Right lobe of liver (tissue), 6 donors: ENCODE data around the gene BLZF1. TPM values are rescaled to one million over a fixed set of nuclear protein-coding genes. Genes with fewer than 3 reads are reported as not detected.
"Not testable (repeated sequence)": the region's sequence is repeated elsewhere in the genome, so short reads cannot be mapped to it uniquely, and the experiment has no call there.

Experiments
- ATAC-seq, 4 donors: fragments of 200-7000 bp; cut with Tn5 transposase; one replicate each; pipeline ENCODE4 v1.9.1; 2020; ENCODE audit warnings: mild to moderate bottlenecking in 4 of 4, moderate library complexity in 4 of 4
- DNase-seq, 3 donors: peaks; one replicate each; pipeline ENCODE4 v3.0.0-alpha.2; 2020
- H3K27ac ChIP-seq, 3 donors: fragments of 200-600 bp; one replicate each; pipeline ENCODE4 v1.8.0; 2022
- H3K27me3 ChIP-seq, 2 donors: fragments of 200-600 bp; one replicate each; pipeline ENCODE4 v1.8.0; 2022
- H3K36me3 ChIP-seq, 4 donors: fragments of 200-600 bp; sonication (generic) in 1 of 4; one replicate each; pipeline versions ENCODE4 v1.5.1 to v1.8.0; 2017 to 2022; ENCODE audit warnings: control low read depth in 1 of 4
- H3K4me1 ChIP-seq, 4 donors: fragments of 200-600 bp; sonication (generic) in 1 of 4; one replicate each; pipeline versions ENCODE4 v1.5.1 to v1.8.0; 2017 to 2022; ENCODE audit warnings: control low read depth in 1 of 4
- H3K4me3 ChIP-seq, 3 donors: fragments of 200-600 bp; one replicate each; pipeline ENCODE4 v1.8.0; 2022
- H3K9me3 ChIP-seq, 4 donors: fragments of 200-600 bp; sonication (generic) in 1 of 4; one replicate each; pipeline versions ENCODE4 v1.5.1 to v1.8.0; 2017 to 2022; ENCODE audit warnings: control low read depth in 1 of 4
- POLR2A ChIP-seq: fragments of 450-650 bp; IDR thresholded peaks from one replicate; pipeline ENCODE4 v1.6.1; 2017; ENCODE audit warnings: antibody characterized with exemption, mild to moderate bottlenecking
- WGBS: methylation state at CpG from one replicate; pipeline ENCODE4 v1.1.6; 2018; ENCODE audit warnings: low coverage, low lambda C conversion rate; ENCODE audit not compliant: insufficient coverage; ENCODE audit errors: missing lambda C conversion rate; 5-methylcytosine and 5-hydroxymethylcytosine counted together
- intact Hi-C, 2 donors: fragments of 100-400 bp; cut with DNase I; formaldehyde crosslinking; loops; one replicate each; pipeline versions ENCODE4 v1.11.2 to v1.14.1; 2022
- total RNA-seq, 6 experiments: library from RNA; depleted of rRNA in 2 of 6; stranded (reverse); fragments of >200 nt in 2 of 6; fragmentation: NEBNext Ultra II Directional in 3 of 6; extraction: Animal tissue kit (Norgen Biotek cat#: 25700) in 3 of 6; gene quantifications; one replicate each; pipeline versions ENCODE4 v1.1.0 to v1.2.4, GENCODE V29; 2016 to 2023
- TF ChIP-seq, protein P1 (sequence below), 4 donors: fragments of 200-600 bp in 3 of 4; fragments of 450-650 bp in 1 of 4; IDR thresholded peaks; one replicate each; pipeline versions ENCODE4 v1.5.1 to v1.8.0; 2016 to 2022; ENCODE audit warnings: antibody characterized with exemption in 4 of 4, mild to moderate bottlenecking in 2 of 4
- donor health status: DM: no; HTN: yes; CAD: no.
- donor health status: DM: no; HTN: no; CAD: no.
- donor health status: DM: no; HTN: no; CAD: no.
- donor health status: DM: no; HTN: yes; CAD: no.
- donor health status: DM: no; HTN: yes; CAD: no.

BLZF1 gene
- total RNA-seq, 6 experiments from 2014 or later, result 8.2 to 13.2 (median 10.1) TPM

DNA sequence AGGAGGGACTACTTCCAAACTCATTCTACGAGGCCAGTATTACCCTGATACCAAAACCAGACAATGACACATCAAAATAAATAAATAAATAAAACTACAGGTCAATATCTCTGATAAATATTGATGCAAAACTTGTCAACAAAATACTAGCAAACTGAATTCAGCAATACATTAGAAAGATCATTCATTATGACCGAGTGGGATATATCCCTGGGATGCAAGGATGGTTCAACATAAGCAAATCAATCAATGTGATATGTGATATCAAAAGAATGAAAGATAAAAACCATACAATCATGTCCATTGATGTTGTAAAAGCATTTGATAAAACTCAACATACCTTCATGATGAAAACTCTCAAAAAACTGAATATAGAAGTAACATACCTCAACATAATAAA lies 37.1 kb upstream of the BLZF1 start:
- 86% methylated on average over 2 of the region's 2 CpGs for WGBS
- DNase-seq (no peak), ATAC-seq (no peak)
- no peaks in the 10 kb centered on the region for H3K36me3 ChIP-seq
- H3K27ac ChIP-seq, result no peak overlapping the region
- intact Hi-C loops, result no loop called here
- H3K4me1 ChIP-seq, result no peaks in the 10 kb centered on the region
- H3K4me3 ChIP-seq, result no peak overlapping the region
- H3K9me3 ChIP-seq, result no peaks in the 10 kb centered on the region
- TF ChIP-seq, protein P1, sequence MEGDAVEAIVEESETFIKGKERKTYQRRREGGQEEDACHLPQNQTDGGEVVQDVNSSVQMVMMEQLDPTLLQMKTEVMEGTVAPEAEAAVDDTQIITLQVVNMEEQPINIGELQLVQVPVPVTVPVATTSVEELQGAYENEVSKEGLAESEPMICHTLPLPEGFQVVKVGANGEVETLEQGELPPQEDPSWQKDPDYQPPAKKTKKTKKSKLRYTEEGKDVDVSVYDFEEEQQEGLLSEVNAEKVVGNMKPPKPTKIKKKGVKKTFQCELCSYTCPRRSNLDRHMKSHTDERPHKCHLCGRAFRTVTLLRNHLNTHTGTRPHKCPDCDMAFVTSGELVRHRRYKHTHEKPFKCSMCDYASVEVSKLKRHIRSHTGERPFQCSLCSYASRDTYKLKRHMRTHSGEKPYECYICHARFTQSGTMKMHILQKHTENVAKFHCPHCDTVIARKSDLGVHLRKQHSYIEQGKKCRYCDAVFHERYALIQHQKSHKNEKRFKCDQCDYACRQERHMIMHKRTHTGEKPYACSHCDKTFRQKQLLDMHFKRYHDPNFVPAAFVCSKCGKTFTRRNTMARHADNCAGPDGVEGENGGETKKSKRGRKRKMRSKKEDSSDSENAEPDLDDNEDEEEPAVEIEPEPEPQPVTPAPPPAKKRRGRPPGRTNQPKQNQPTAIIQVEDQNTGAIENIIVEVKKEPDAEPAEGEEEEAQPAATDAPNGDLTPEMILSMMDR (IDR thresholded peaks at IDR 0.05), result no peak
- TF ChIP-seq POLR2A, result no peak
- H3K27me3 ChIP-seq, result no peaks in the 10 kb centered on the region

DNA sequence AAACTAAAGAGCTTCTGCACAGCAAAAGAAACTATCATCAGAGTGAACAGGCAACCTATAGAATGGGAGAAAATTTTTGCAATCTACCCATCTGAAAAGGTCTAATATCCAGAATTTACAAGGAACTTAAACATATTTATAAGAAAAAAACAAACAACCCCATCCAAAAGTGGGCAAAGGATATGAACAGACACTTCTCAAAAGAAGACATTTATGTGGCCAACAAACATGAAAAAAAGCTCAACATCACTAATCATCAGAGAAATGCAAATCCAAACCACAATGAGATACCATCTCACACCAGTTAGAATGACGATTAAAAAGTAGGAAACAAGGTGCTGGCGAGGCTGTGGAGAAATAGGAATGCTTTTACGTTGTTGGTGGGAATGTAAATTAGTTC lies 33.3 kb upstream of the BLZF1 start:
- H3K36me3 ChIP-seq, H3K27ac ChIP-seq, H3K27me3 ChIP-seq, intact Hi-C loops, H3K4me3 ChIP-seq, DNase-seq, ATAC-seq, H3K9me3 ChIP-seq, H3K4me1 ChIP-seq: not testable (repeated sequence)
- 100% methylated on average over 2 of the region's 3 CpGs for WGBS

DNA sequence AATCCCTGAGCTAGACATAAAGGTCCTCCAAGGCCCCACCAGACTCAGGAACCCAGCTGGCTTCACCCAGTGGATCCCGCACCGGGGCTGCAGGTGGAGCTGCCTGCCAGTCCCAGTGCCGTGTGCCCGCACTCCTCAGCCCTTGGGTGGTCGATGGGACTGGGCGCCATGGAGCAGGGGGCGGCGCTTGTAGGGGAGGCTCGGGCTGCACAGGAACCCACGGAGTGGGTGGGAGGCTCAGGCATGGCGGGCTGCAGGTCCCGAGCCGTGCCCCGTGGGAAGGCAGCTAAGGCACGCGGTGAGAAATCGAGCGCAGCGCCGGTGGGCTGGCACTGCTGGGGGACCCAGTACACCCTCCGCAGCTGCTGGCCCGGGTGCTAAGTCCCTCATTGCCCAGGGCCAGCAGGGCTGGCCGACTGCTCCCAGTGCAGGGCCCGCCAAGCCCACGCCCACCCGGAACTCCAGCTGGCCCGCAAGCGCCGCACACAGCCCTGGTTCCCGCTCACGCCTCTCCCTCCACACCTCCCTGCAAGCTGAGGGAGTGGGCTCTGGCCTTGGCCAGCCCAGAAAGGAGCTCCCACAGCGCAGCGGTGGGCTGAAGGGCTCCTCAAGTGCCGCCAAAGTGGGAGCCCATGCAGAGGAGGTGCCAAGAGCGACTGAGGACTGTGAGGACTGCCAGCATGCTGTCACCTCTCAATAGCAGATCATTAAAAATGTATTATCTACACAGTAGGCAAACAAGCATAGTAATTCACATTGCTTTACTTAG lies 30.9 kb upstream of the BLZF1 start:
- H3K27me3 ChIP-seq, ATAC-seq, H3K27ac ChIP-seq, H3K4me1 ChIP-seq, DNase-seq, H3K36me3 ChIP-seq, H3K4me3 ChIP-seq, H3K9me3 ChIP-seq, intact Hi-C loops: not testable (repeated sequence)
- WGBS, result 94% methylated on average over 2 of the region's 35 CpGs

DNA sequence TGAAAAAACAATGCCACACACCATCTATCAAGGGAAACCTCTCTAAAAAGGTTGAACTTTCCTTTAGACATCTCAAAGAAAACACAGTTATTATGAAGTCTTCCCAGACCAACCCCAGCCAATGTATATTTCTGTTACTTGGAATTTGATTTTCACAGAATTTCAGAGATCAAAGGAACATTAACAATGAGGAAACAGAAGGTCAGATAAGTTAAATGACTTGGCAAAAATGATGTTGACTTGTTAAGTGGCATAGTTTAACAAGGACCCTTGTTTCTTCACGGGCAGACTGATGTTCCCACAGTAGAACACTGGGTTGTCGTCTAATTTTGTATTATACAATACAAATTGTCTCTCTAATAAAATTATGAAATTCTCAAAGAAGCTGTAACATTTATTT lies 29.4 kb upstream of the BLZF1 start:
- no peak for ATAC-seq
- 64% methylated on average over 2 of the region's 2 CpGs for WGBS

DNA sequence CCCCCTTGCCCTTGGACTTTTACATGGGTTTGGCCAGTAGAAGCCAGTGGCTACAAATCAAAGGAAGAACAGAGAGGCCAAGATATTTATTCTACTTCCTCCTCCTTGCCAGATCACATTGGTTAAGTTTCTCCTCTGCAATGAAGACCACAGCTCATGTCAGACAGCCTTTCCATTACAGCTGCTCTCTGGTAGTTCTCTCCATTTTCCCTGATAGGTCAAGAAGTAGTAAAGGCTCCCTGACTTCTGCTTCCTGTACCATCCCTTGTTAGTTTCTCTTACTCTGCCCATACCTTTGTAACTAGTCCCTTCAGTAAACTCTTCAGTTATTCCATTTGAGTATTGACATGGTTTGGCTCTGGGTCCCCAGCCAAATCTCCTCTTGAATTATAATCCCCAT lies 28.2 kb upstream of the BLZF1 start:
- ATAC-seq, result no peak

More for the DNA sequence above, 29.4 kb upstream of the BLZF1 start:
- no peaks in the 10 kb centered on the region for H3K36me3 ChIP-seq
- no peaks in the 10 kb centered on the region for H3K27me3 ChIP-seq
- H3K4me1 ChIP-seq, result no peaks in the 10 kb centered on the region
- TF ChIP-seq, protein P1 (IDR thresholded peaks at IDR 0.05), result no peak
- no peak for TF ChIP-seq POLR2A
- intact Hi-C loops, result no loop called here
- H3K4me3 ChIP-seq, result no peak overlapping the region
- H3K9me3 ChIP-seq, result no peaks in the 10 kb centered on the region
- DNase-seq, result no peak
- no peak overlapping the region for H3K27ac ChIP-seq

More for the DNA sequence above, 28.2 kb upstream of the BLZF1 start:
- no peak for DNase-seq
- H3K27ac ChIP-seq, result no peak overlapping the region
- H3K4me1 ChIP-seq, result no peaks in the 10 kb centered on the region
- intact Hi-C loops, result loop anchor here in 1 of 2 donors (10.0 kb wide), 1 partner anchor 735 kb away; no protein-coding TSS in a partner anchor
- H3K4me3 ChIP-seq, result no peak overlapping the region
- H3K27me3 ChIP-seq, result no peaks in the 10 kb centered on the region
- no peaks in the 10 kb centered on the region for H3K36me3 ChIP-seq
- no peaks in the 10 kb centered on the region for H3K9me3 ChIP-seq
- TF ChIP-seq POLR2A, result no peak
- TF ChIP-seq, protein P1 (IDR thresholded peaks at IDR 0.05), result no peak
